ENCODE results near the gene STKLD1.

- no peak for TF ChIP-seq ZNF624 (tag by site-specific recombination; IDR thresholded peaks at IDR 0.05)
- TF ChIP-seq ZNF169 (tag by site-specific recombination; IDR thresholded peaks at IDR 0.05), result no peak
- no peak for TF ChIP-seq CTCF (tag by site-specific recombination; IDR thresholded peaks at IDR 0.05)
- no peak for TF ChIP-seq ZBTB1 (tag by site-specific recombination; IDR thresholded peaks at IDR 0.05)
- TF ChIP-seq BCL11A (tag by site-specific recombination; IDR thresholded peaks at IDR 0.05; ENCODE audit: low read depth), result no peak
Measured at GRCh38 chr9:133339641-133340040, 36.5 kb upstream of the STKLD1 start.
